HEK293 (cell line): Measurements from ENCODE around the gene SLC38A7.

Experiments
- CTCF ChIA-PET: fragments of 350-600 bp; formaldehyde crosslinking; extraction: SDS; loops from one replicate; lab custom pipeline; 2021; ENCODE audit warnings: antibody characterized with exemption; lab: Yijun Ruan, JAX
- POLR2A ChIA-PET: fragments of 300-600 bp; formaldehyde crosslinking; extraction: SDS; loops from one replicate; lab custom pipeline; 2020; ENCODE audit warnings: antibody characterized with exemption, inconsistent platforms; lab: Yijun Ruan, JAX
- H3K27ac ChIP-seq: fragments of 200-500 bp; sonication (Bioruptor generic); 2 replicates; pipeline ENCODE4 v1.5.1; 2014; ENCODE audit warnings: low read depth, low read length, control low read depth, inconsistent platforms; ENCODE audit errors: extremely low read depth
- H3K36me3 ChIP-seq, 2 experiments: fragments of 200-500 bp in 1 of 2; sonication (Bioruptor generic) in 1 of 2; 1 replicate in 1 of 2; 2 replicates in 1 of 2; pipeline ENCODE4 v1.5.1; 2014 to 2017; ENCODE audit warnings: inconsistent platforms in 2 of 2, low read length in 2 of 2; ENCODE audit not compliant: control insufficient read depth in 2 of 2, insufficient read depth in 1 of 2
- H3K4me1 ChIP-seq: fragments of 200-500 bp; sonication (Bioruptor generic); 2 replicates; pipeline ENCODE4 v1.5.1; 2014; ENCODE audit warnings: mild to moderate bottlenecking, low read length, inconsistent platforms; ENCODE audit not compliant: control insufficient read depth, insufficient read depth
- H3K4me3 ChIP-seq: 2 replicates; pipeline ENCODE4 v1.5.1; 2011; ENCODE audit warnings: low read depth, mild to moderate bottlenecking, control low read depth, low read length, moderate library complexity
- H3K9me3 ChIP-seq: fragments of 200-500 bp; sonication (Bioruptor generic); 2 replicates; pipeline ENCODE4 v1.5.1; 2014; ENCODE audit warnings: low read depth, low read length, inconsistent platforms; ENCODE audit not compliant: control insufficient read depth, insufficient read depth
- ATF2 ChIP-seq: fragments of 450-650 bp; formaldehyde crosslinking; IDR thresholded peaks from 2 replicates; pipeline ENCODE4 v1.5.1; 2016; ENCODE audit warnings: missing biosample characterization, missing genetic modification characterization, low read depth
- GLI4 ChIP-seq: fragments of 450-650 bp; formaldehyde crosslinking; IDR thresholded peaks from 2 replicates; pipeline ENCODE4 v1.5.1; 2016; ENCODE audit warnings: missing biosample characterization, missing genetic modification characterization
- HIC1 ChIP-seq: fragments of 450-650 bp; formaldehyde crosslinking; IDR thresholded peaks from 2 replicates; pipeline ENCODE4 v1.5.1; 2016; ENCODE audit warnings: missing biosample characterization, missing genetic modification characterization
- KLF17 ChIP-seq: fragments of 450-650 bp; formaldehyde crosslinking; IDR thresholded peaks from 2 replicates; pipeline ENCODE4 v1.5.1; 2016; ENCODE audit warnings: missing biosample characterization, missing genetic modification characterization
- PRDM6 ChIP-seq: fragments of 450-650 bp; formaldehyde crosslinking; IDR thresholded peaks from 2 replicates; pipeline ENCODE4 v1.5.1; 2017; ENCODE audit warnings: missing biosample characterization, missing genetic modification characterization
- ZFP69B ChIP-seq: fragments of 450-650 bp; formaldehyde crosslinking; IDR thresholded peaks from 2 replicates; pipeline ENCODE4 v1.5.1; 2016; ENCODE audit warnings: missing biosample characterization, missing genetic modification characterization
- ZNF121 ChIP-seq: fragments of 450-650 bp; formaldehyde crosslinking; IDR thresholded peaks from 2 replicates; pipeline ENCODE4 v1.5.1; 2016; ENCODE audit warnings: missing biosample characterization, missing genetic modification characterization
- ZNF16 ChIP-seq: fragments of 450-650 bp; formaldehyde crosslinking; IDR thresholded peaks from 2 replicates; pipeline ENCODE4 v1.5.1; 2016; ENCODE audit warnings: low read depth, missing biosample characterization, missing genetic modification characterization
- ZNF211 ChIP-seq: fragments of 450-650 bp; formaldehyde crosslinking; IDR thresholded peaks from 2 replicates; pipeline ENCODE4 v1.5.1; 2016; ENCODE audit warnings: low read depth, missing biosample characterization, missing genetic modification characterization
- ZNF48 ChIP-seq: fragments of 450-650 bp; formaldehyde crosslinking; IDR thresholded peaks from 2 replicates; pipeline ENCODE4 v1.5.1; 2016; ENCODE audit warnings: missing biosample characterization, missing genetic modification characterization
- ZNF521 ChIP-seq: fragments of 450-650 bp; formaldehyde crosslinking; IDR thresholded peaks from 2 replicates; pipeline ENCODE4 v1.5.1; 2017; ENCODE audit warnings: missing biosample characterization, mild to moderate bottlenecking, missing genetic modification characterization
- ZNF610 ChIP-seq: fragments of 450-650 bp; formaldehyde crosslinking; IDR thresholded peaks from 2 replicates; pipeline ENCODE4 v1.5.1; 2016; ENCODE audit warnings: missing biosample characterization, missing genetic modification characterization, borderline replicate concordance
- ZNF629 ChIP-seq: fragments of 450-650 bp; formaldehyde crosslinking; IDR thresholded peaks from 2 replicates; pipeline ENCODE4 v1.5.1; 2017; ENCODE audit warnings: missing biosample characterization, missing genetic modification characterization
- ZNF654 ChIP-seq: fragments of 450-650 bp; formaldehyde crosslinking; IDR thresholded peaks from 2 replicates; pipeline ENCODE4 v1.5.1; 2016; ENCODE audit warnings: low read depth, missing biosample characterization, missing genetic modification characterization
- ZNF747 ChIP-seq: fragments of 450-650 bp; formaldehyde crosslinking; IDR thresholded peaks from 2 replicates; pipeline ENCODE4 v1.5.1; 2016; ENCODE audit warnings: missing biosample characterization, missing genetic modification characterization
- TF ChIP-seq, protein P1 (sequence below): fragments of 450-650 bp; formaldehyde crosslinking; IDR thresholded peaks from 2 replicates; pipeline ENCODE4 v1.5.1; 2016; ENCODE audit warnings: missing biosample characterization, missing genetic modification characterization

SLC38A7 gene

DNA sequence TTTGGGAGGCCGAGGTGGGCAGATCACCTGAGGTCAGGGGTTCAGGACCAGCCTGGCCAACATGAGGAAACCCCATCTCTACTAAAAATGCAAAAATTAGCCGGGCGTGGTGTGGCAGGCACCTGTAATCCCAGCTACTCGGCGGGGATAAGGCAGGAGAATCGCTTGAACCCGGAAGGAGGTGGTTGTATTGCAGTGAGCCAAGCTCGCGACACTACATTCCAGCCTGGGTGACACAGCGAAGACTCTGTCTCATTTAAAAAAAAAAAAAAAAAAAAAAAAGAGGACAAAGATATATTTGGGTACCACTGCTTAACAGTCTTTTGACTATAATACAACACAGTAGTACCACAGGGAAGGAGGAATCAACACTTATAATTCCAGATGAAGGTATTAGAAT is 64.2 kb downstream of the SLC38A7 start:
- TF ChIP-seq ZNF16 (tag by site-specific recombination) (no peak), ZNF121 (tag by site-specific recombination) (no peak), ZNF521 (tag by site-specific recombination) (no peak), ZNF211 (tag by site-specific recombination) (no peak), ZNF654 (no peak), KLF17 (tag by site-specific recombination) (no peak), GLI4 (tag by site-specific recombination) (no peak), ZNF610 (tag by site-specific recombination) (no peak), ZNF48 (tag by site-specific recombination) (no peak), ZNF747 (tag by site-specific recombination) (no peak), ZFP69B (tag by site-specific recombination) (no peak)
- TF ChIP-seq, protein P1, sequence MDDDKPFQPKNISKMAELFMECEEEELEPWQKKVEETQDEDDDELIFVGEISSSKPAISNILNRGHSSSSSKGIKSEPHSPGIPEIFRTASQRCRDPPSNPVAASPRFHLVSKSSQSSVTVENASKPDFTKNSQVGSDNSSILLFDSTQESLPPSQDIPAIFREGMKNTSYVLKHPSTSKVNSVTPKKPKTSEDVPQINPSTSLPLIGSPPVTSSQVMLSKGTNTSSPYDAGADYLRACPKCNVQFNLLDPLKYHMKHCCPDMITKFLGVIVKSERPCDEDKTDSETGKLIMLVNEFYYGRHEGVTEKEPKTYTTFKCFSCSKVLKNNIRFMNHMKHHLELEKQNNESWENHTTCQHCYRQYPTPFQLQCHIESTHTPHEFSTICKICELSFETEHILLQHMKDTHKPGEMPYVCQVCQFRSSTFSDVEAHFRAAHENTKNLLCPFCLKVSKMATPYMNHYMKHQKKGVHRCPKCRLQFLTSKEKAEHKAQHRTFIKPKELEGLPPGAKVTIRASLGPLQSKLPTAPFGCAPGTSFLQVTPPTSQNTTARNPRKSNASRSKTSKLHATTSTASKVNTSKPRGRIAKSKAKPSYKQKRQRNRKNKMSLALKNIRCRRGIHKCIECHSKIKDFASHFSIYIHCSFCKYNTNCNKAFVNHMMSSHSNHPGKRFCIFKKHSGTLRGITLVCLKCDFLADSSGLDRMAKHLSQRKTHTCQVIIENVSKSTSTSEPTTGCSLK (tag by site-specific recombination): no peak
- ChIA-PET CTCF (no interaction called here), POLR2A (no interaction called here)
- no peak overlapping the region for H3K27ac ChIP-seq
- H3K9me3 ChIP-seq: no peaks in the 10 kb centered on the region
- H3K4me3 ChIP-seq: no peak overlapping the region
- H3K4me1 ChIP-seq: no peaks in the 10 kb centered on the region
- H3K36me3 ChIP-seq: peaks cover 73 to 79% of the 10 kb centered on the region in 2 experiments

DNA sequence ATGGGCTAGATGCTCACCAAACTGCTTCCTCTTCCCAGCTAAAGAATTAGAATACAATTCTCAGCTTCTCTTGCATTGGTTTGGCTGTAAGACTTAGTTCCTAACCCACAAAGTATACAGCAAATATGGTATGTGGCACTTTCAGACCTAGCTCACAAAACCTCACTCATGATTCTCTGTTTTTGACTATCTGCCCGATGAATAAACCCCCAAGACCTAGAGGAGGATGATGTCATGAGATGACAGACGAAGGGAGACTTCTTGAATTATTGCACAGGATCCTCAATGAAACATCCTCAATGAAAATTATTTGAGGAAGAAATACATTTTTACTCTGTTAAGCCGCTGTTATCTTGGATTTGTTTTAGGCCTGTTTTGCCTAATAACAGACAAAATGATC is 69.3 kb downstream of the SLC38A7 start:
- ChIA-PET CTCF (interaction anchor here (0.6 to 1.0 kb wide), 3 partner anchors 8 to 24 kb away, joined by 3 to 10 read pairs (median 3); no protein-coding TSS in a partner anchor), POLR2A (interaction anchor here (0.5 to 1.6 kb wide), 3 partner anchors 9 to 32 kb away, joined by 3 to 6 read pairs (median 4); no protein-coding TSS in a partner anchor)
- Histone ChIP-seq H3K27ac (no peak overlapping the region), H3K4me1 (peaks cover 4% of the 10 kb centered on the region; the same call in 1 of the 2 replicates), H3K4me3 (no peak overlapping the region), H3K9me3 (no peaks in the 10 kb centered on the region), H3K36me3 (peaks cover 36 to 43% of the 10 kb centered on the region in 2 experiments)
- TF ChIP-seq ATF2 (peak; percentile 55; the same call in 1 of the 2 replicates), HIC1 (no peak), PRDM6 (tag by site-specific recombination) (0 out of 2 replicates have a peak, but pooled peaks have one; percentile 14), ZNF629 (tag by site-specific recombination) (peak; percentile 45; the same call in 1 of the 2 replicates), KLF17 (tag by site-specific recombination) (no peak)
